Skin of body (tissue), 2 donors: ENCODE measurements around the gene POU2AF3. TPM values are rescaled to one million over a fixed set of nuclear protein-coding genes. Genes with fewer than 3 reads are reported as not detected.
A peak's percentile ranks its signal among the peaks of the same experiment; 100 is the strongest.
"Not testable (repeated sequence)": the region's sequence is repeated elsewhere in the genome, so short reads cannot be mapped to it uniquely, and the experiment has no call there.

Experiments
- DNase-seq: peaks from one replicate; lab custom pipeline; 2025; lab: John Stamatoyannopoulos, UW
- total RNA-seq: library from RNA; depleted of rRNA; stranded (reverse); fragments of >200 nt; gene quantifications from one replicate; pipeline ENCODE4 v1.2.3, GENCODE V29; 2014

Gene POU2AF3
- 1.4 TPM for total RNA-seq

GRCh38 chr11:111298413-111299100 lies at the start of gene POU2AF3:
Gene POU2AF3, plus strand, starts transcription at chr11:111298546. Its CDS starts 36 bp downstream, at chr11:111298582.
- DNase-seq: no peak

DNA sequence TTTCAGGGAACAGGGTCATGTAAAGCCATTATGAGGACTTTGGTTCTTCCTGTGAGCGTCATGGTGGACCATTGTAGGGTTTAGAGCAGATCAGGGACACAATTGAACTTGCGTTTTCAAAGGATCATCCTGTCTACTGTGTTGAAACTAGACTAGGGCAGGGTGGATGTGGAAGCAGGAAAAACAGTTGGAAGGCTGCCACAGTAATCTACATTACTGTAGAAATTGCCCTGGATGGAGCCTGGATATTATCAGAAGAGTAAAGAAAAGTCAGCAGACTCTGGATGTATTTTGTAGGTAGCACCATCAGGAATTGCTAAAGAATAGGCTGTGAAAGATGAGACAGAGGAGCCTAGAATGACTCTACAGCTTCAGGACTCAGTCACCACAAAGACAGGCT lies 47.4 kb upstream of the POU2AF3 start:
- DNase-seq: no peak

- DNase-seq: no peak
These were observed 45.2 kb upstream of the POU2AF3 start for GRCh38 chr11:111253131-111253530.

GRCh38 chr11:111253630-111254029 lies 44.7 kb upstream of the POU2AF3 start:
- DNase-seq: no peak

GRCh38 chr11:111258046-111258445 lies 40.3 kb upstream of the POU2AF3 start:
- DNase-seq: no peak

DNA sequence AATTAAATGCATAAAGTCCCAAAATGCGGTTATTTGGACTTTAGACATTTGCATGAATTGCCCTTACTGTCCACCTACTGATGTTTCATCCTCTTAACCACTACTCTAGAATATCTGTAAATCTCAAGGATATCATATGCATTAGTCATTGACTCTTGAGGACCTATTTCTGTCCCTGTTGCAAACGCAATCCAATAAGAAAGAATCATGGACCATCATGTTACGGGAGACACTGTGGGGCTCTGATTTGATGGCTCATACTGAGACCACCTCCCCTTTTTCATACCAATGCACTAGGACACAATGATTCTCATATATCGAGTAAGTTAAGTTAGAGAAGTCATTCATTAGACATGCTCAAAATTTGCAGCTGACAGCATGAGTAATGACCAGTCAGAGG lies 38.5 kb upstream of the POU2AF3 start:
- no peak for DNase-seq

GRCh38 chr11:111260811-111261210 lies 37.5 kb upstream of the POU2AF3 start:
- DNase-seq: peak; percentile 45

GRCh38 chr11:111264646-111265045 lies 33.7 kb upstream of the POU2AF3 start:
- no peak for DNase-seq

GRCh38 chr11:111265421-111265820 lies 32.9 kb upstream of the POU2AF3 start:
- DNase-seq: no peak

- DNase-seq: not testable (repeated sequence)
These were observed 30.0 kb upstream of the POU2AF3 start for GRCh38 chr11:111268303-111268702.

DNA sequence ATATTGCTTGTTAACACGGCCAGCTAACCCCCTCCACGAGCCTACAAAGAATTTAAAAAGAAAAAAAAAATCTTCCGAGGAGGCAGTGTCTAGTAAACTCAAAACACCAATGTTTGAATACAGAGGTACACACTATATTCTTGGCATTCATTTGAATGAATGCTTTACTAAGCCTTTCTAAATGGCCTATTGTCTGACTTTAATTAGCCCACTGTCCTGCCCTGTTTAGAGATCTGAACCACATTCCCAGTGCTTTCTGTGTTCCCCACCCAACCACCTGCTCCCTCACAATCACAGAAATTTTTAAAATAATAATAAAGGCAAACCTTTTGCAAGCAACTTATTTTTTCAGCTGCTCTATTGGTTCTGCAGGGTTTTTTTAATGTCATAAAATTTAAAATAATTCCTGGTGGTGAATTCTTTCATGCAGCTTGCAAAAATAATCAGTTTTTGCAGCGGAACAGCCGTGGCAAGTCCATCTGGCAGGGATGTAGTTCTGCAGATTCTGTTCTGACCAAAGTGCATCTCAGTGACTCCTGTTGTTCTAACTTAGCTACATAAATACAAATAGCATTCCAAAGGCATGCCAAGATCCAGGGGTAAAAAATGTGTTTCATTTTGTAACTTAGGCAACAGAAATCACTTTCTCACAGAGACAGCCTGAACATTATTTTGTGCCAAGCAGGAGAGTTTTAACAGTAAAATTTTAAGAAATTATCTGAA lies 29.0 kb upstream of the POU2AF3 start:
- peak; percentile 28 for DNase-seq

- DNase-seq: no peak
These were observed 25.9 kb upstream of the POU2AF3 start for GRCh38 chr11:111272420-111272819.

GRCh38 chr11:111282562-111283075 lies 15.7 kb upstream of the POU2AF3 start:
- DNase-seq: no peak

DNA sequence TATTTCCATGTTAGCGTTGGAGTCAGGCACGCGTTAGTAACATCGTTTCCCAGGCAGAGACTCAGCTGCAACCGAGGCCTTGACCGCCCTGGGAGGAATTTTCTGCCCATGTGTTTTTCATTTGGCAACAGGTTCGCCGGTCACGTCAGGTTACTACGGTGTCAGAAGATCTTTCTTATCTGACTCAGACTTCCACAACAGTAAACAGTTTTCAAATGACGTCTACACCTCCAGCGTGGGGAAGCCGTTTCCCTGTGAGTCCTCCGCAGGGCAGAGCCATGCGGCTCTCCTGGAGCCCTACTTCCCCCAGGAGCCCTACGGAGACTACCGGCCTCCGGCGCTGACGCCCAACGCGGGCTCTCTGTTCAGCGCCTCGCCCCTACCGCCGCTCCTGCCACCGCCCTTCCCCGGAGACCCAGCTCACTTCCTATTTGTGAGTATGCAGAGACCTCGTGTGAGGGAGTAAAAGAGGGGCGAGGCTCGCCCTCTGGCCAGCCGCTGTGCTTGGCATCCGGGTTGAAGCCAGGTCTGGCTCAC lies 14.3 kb upstream of the POU2AF3 start:
- no peak for DNase-seq

DNA sequence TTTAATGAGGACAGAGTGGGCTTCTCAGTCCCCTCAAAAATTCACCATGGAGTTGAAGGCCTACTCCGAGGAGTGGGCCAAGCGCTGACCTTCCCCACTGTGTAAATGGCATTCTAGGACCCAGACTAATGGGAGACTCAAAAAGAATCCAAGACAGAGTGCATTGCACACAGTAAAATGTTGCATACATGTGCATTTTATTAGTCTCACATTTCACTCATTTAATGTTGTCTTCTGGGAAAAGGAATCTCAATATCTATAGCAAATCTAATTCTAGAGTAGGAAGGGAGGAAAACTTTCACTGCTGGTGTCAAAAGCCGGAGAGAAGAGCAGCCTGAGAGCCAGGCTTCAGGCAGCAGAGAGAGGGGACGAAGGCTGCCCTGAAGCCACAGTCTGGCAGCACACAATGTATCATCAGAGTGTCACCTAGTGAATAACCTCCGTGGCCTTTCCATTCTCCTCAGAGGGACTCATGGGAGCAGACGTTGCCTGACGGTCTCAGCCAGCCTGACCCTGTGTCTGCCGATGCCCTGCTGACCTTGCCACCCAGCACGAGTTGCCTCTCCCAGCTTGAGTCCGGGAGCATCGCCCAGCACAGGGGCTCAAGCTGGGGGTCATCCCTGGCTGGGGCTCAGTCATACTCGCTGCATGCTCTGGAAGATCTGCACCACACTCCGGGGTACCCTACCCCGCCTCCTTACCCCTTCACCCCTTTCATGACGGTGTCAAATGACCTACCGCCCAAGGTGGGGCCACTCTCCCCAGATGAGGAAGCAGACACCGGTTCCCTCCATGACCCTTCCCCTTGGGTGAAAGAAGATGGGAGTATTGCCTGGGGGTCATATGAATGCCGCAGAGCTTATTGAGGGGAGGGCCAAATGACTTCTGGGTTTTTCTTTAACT lies 12.9 kb upstream of the POU2AF3 start:
- DNase-seq: peak; percentile 76

- no peak for DNase-seq
These were observed 6.6 kb upstream of the POU2AF3 start for GRCh38 chr11:111291764-111292163.

GRCh38 chr11:111292408-111292807 lies 5.9 kb upstream of the POU2AF3 start:
- not testable (repeated sequence) for DNase-seq

- no peak for DNase-seq
These were observed 2.1 kb upstream of the POU2AF3 start for GRCh38 chr11:111296196-111296595.

- DNase-seq: no peak
These were observed 650 bp upstream of the POU2AF3 start for GRCh38 chr11:111297696-111298095.

DNA sequence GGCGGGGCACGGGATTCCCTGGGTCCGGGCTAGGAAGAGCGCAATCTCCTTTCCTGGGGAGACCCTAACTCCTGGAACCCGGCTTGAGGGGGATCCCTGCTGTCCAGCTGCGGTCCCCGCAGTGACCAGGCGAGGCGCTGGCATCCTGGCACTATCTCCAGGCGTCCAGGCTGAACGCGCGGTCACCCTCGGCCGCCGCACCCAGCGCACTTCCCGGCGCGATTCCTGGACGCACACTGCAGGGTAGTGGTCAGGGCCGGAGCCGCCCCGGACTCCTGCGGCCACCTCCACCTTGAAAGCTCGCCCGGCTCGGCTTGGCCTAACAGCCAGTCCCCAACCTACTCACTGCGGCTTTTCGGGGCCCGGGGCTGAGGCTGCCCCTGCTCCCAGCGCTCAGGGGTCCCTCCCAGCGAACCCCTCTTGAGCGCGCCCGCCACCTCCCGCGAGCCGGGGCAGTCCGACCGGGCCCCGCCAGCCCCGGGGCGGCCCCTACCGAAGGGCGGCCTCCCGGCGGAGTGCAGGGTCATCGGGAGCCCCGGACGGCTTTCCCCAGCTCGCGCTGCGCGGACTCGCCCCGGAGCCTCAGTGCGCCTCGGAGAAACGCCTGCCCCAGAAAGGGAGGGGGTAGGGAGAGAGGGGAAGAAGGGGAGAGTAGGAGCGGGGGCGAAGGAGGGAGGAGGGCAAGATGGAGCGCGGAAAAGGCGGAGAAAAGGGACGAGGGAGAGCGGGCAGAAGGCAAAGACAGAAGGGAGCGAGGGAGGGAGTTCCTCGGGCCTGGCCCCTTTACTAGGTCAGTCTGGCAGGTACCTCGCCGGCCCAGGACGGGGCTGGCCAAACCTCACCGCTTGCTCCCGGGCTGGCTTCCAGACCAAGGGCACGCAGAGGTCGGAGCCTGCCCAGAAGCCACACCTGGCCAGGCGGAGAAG lies 1.0 kb downstream of the POU2AF3 start:
- DNase-seq: no peak
